Activated CD8-positive, alpha-beta T cell treated with anti-CD3 and anti-CD28 coated beads for 36 hours (primary cell): ENCODE data around the gene MSMP. TPM values are rescaled to one million over a fixed set of nuclear protein-coding genes. Genes with fewer than 3 reads are reported as not detected.
A peak's percentile ranks its signal among the peaks of the same experiment; 100 is the strongest.

Source experiments
- ATAC-seq: fragments of 200-7000 bp; cut with Tn5 transposase; one replicate; pipeline ENCODE4 v1.10.0; 2021; ENCODE audit warnings: mild to moderate bottlenecking, moderate library complexity
- CTCF ChIA-PET: fragments of 350-600 bp; sonication (Branson Sonifier 250); formaldehyde crosslinking; loops from one replicate; lab custom pipeline; 2021; ENCODE audit warnings: antibody characterized with exemption; lab: Charles Lee
- POLR2A ChIA-PET: fragments of 350-600 bp; sonication (Branson Sonifier 250); formaldehyde crosslinking; loops from one replicate; lab custom pipeline; 2021; ENCODE audit warnings: antibody characterized with exemption; lab: Charles Lee
- DNase-seq: peaks from one replicate; pipeline ENCODE4 v3.0.0-alpha.2; 2020
- H3K27ac Mint-ChIP-seq: one replicate; pipeline ENCODE4 v1.8.0; 2021; ENCODE audit warnings: mild to moderate bottlenecking, mixed read lengths
- H3K27me3 Mint-ChIP-seq: one replicate; pipeline ENCODE4 v1.8.0; 2021; ENCODE audit warnings: mixed read lengths
- H3K36me3 Mint-ChIP-seq: one replicate; pipeline ENCODE4 v1.8.0; 2021; ENCODE audit warnings: low read depth, mixed read lengths
- H3K4me1 Mint-ChIP-seq: one replicate; pipeline ENCODE4 v1.8.0; 2021; ENCODE audit warnings: low read depth, mixed read lengths
- H3K4me3 Mint-ChIP-seq: one replicate; pipeline ENCODE4 v1.8.0; 2021; ENCODE audit warnings: mild to moderate bottlenecking, moderate library complexity, mixed read lengths
- H3K9me3 Mint-ChIP-seq: one replicate; pipeline ENCODE4 v1.8.0; 2021; ENCODE audit warnings: mixed read lengths
- CTCF ChIP-seq: fragments of 200-600 bp; IDR thresholded peaks from one replicate; pipeline ENCODE4 v1.8.0; 2022; ENCODE audit warnings: antibody characterized with exemption, mild to moderate bottlenecking
- intact Hi-C: fragments of 100-400 bp; cut with micrococcal nuclease; formaldehyde crosslinking; loops from one replicate; pipeline ENCODE4 v1.10.0; 2022
- total RNA-seq, 2 experiments: library from RNA; stranded (reverse); gene quantifications; one replicate each; pipeline ENCODE4 v1.2.3, GENCODE V29; 2021

Gene MSMP
- total RNA-seq, 2 experiments from 2014 or later: 0.59 to 0.67 TPM

GRCh38 chr9:35759795-35760194 lies 5.7 kb upstream of the MSMP start:
- Mint-ChIP-seq H3K9me3 (no peaks in the 10 kb centered on the region), H3K4me1 (peaks cover 44% of the 10 kb centered on the region), H3K27ac (no peak overlapping the region), H3K27me3 (no peaks in the 10 kb centered on the region), H3K4me3 (no peak overlapping the region), H3K36me3 (peaks cover 13% of the 10 kb centered on the region)
- intact Hi-C loops: no loop called here
- no peak for TF ChIP-seq CTCF
- DNase-seq: no peak
- CTCF ChIA-PET: interaction anchor here (1.3 to 1.8 kb wide), 2 partner anchors 23 to 30 kb away, joined by 4 to 9 read pairs; no protein-coding TSS in a partner anchor
- POLR2A ChIA-PET: no interaction called here
- no peak for ATAC-seq

- peak overlapping the region; percentile 95 for H3K4me3 Mint-ChIP-seq
- peaks cover 42% of the 10 kb centered on the region for H3K4me1 Mint-ChIP-seq
- ChIA-PET CTCF (interaction anchor here (1.1 to 1.7 kb wide), 3 partner anchors 14 to 68 kb away, joined by 3 to 5 read pairs (median 3); no protein-coding TSS in a partner anchor), POLR2A (interaction anchor here (1.0 kb wide), 1 partner anchor 12 kb away, joined by 3 read pairs; no protein-coding TSS in a partner anchor)
- H3K27ac Mint-ChIP-seq: peak overlapping the region; percentile 31
- intact Hi-C loops: no loop called here
- no peaks in the 10 kb centered on the region for H3K9me3 Mint-ChIP-seq
- H3K27me3 Mint-ChIP-seq: no peaks in the 10 kb centered on the region
- TF ChIP-seq CTCF: no peak
- ATAC-seq (no peak), DNase-seq (no peak)
- H3K36me3 Mint-ChIP-seq: peaks cover 15% of the 10 kb centered on the region
Observed at GRCh38 chr9:35758475-35759050, 4.5 kb upstream of the MSMP start.

- Mint-ChIP-seq H3K4me1 (peaks cover 42% of the 10 kb centered on the region), H3K9me3 (no peaks in the 10 kb centered on the region), H3K27me3 (no peaks in the 10 kb centered on the region), H3K36me3 (peaks cover 15% of the 10 kb centered on the region), H3K4me3 (peak overlapping the region; percentile 95), H3K27ac (peak overlapping the region; percentile 70)
- no peak for TF ChIP-seq CTCF
- ChIA-PET POLR2A (interaction anchor here (1.0 kb wide), 1 partner anchor 13 kb away, joined by 3 read pairs; no protein-coding TSS in a partner anchor), CTCF (interaction anchor here (1.1 to 1.7 kb wide), 3 partner anchors 15 to 68 kb away, joined by 3 to 5 read pairs (median 3); no protein-coding TSS in a partner anchor)
- ATAC-seq: no peak
- DNase-seq: no peak
- intact Hi-C loops: no loop called here
Observed at GRCh38 chr9:35757892-35758275, 3.8 kb upstream of the MSMP start.

GRCh38 chr9:35757226-35757891 lies 3.3 kb upstream of the MSMP start:
- no peaks in the 10 kb centered on the region for H3K27me3 Mint-ChIP-seq
- ATAC-seq: peak; percentile 31
- no peak for TF ChIP-seq CTCF

More at GRCh38 chr9:35757226-35757891, 3.3 kb upstream of the MSMP start:
- intact Hi-C loops: no loop called here
- Mint-ChIP-seq H3K9me3 (no peaks in the 10 kb centered on the region), H3K4me1 (peaks cover 42% of the 10 kb centered on the region), H3K27ac (peak overlapping the region; percentile 96), H3K36me3 (peaks cover 16% of the 10 kb centered on the region), H3K4me3 (peak overlapping the region; percentile 95)
- ChIA-PET POLR2A (interaction anchor here (0.6 to 1.5 kb wide), 5 partner anchors 10 to 1722 kb away, joined by 3 to 5 read pairs (median 3); no protein-coding TSS in a partner anchor), CTCF (interaction anchor here (0.7 to 3.1 kb wide), 19 partner anchors 10 to 124 kb away, joined by 3 to 25 read pairs (median 5); partner anchors contain the start of genes CREB3, SPAG8, TLN1 and TPM2)
- DNase-seq: no peak
